Transverse colon (tissue), 4 donors: Measurements from ENCODE around the gene ZNF740. TPM values are rescaled to one million over a fixed set of nuclear protein-coding genes. Genes with fewer than 3 reads are reported as not detected.
A peak's percentile ranks its signal among the peaks of the same experiment; 100 is the strongest.

Experiments
- DNase-seq: peaks from one replicate; pipeline ENCODE4 v3.0.0-alpha.2; 2019
- H3K27ac ChIP-seq, 4 donors: fragments of 200-600 bp; sonication (generic); 2 replicates each; pipeline ENCODE4 v1.5.1; 2016 to 2018; ENCODE audit warnings: inconsistent platforms in 4 of 4
- H3K27me3 ChIP-seq: fragments of 200-600 bp; sonication (generic); 2 replicates; pipeline ENCODE4 v1.5.1; 2017; ENCODE audit warnings: inconsistent platforms
- H3K36me3 ChIP-seq, 4 donors: fragments of 200-600 bp; sonication (generic); 2 replicates each; pipeline ENCODE4 v1.5.1; 2017 to 2019; ENCODE audit warnings: inconsistent platforms in 4 of 4
- H3K4me1 ChIP-seq, 4 donors: fragments of 200-600 bp; sonication (generic); 2 replicates each; pipeline ENCODE4 v1.5.1; 2017 to 2020; ENCODE audit warnings: inconsistent platforms in 4 of 4
- H3K4me3 ChIP-seq, 4 donors: fragments of 200-600 bp; sonication (generic); 1 replicate in 1 of 4; 2 replicates in 3 of 4; pipeline versions ENCODE4 v1.5.1 to v1.6.1; 2017 to 2019; ENCODE audit warnings: inconsistent platforms in 4 of 4
- H3K9me3 ChIP-seq, 2 donors: fragments of 200-600 bp; sonication (generic); 2 replicates each; pipeline ENCODE4 v1.5.1; 2017 to 2019; ENCODE audit warnings: inconsistent platforms in 2 of 2
- EP300 ChIP-seq: sonication (generic); formaldehyde crosslinking; IDR thresholded peaks from one replicate; pipeline ENCODE4 v1.6.1; 2017; ENCODE audit warnings: antibody characterized with exemption, low read depth
- POLR2A ChIP-seq: fragments of 450-650 bp; IDR thresholded peaks from one replicate; pipeline ENCODE4 v1.6.1; 2016; ENCODE audit warnings: antibody characterized with exemption, mild to moderate bottlenecking, moderate library complexity
- POLR2AphosphoS5 ChIP-seq, 3 donors: sonication (generic); formaldehyde crosslinking; IDR thresholded peaks; one replicate each; pipeline ENCODE4 v1.6.1; 2016; ENCODE audit warnings: antibody characterized with exemption in 3 of 3
- WGBS, 2 donors: methylation state at CpG; one replicate each; pipeline ENCODE4 v1.1.5; 2018; ENCODE audit warnings: low coverage in 1 of 2; 5-methylcytosine and 5-hydroxymethylcytosine counted together
- in situ Hi-C, 4 donors: fragments of 200-750 bp; cut with MboI; loops; one replicate each; pipeline versions ENCODE4 v1.15.0 to v1.15.1; 2017; ENCODE audit warnings: low sequenced_read_pairs in 3 of 4, low pct_ligation_motif_present in 1 of 4, low pct_unique_long_range_greater_than_20kb in 1 of 4
- intact Hi-C: fragments of 100-400 bp; cut with DNase I; formaldehyde crosslinking; loops from one replicate; pipeline ENCODE4 v1.15.1; 2023; ENCODE audit warnings: low total_unique reads
- total RNA-seq, 4 donors: library from RNA; depleted of rRNA; stranded (reverse); fragments of >200 nt; gene quantifications; one replicate each; pipeline ENCODE4 v1.1.0, GENCODE V29; 2016
- TF ChIP-seq, protein P1 (sequence below), 5 experiments: fragments of 200-600 bp in 3 of 5; fragments of 450-650 bp in 2 of 5; sonication (generic) in 3 of 5; IDR thresholded peaks; 1 replicate in 2 of 5; 2 replicates in 3 of 5; pipeline ENCODE4 v1.5.1; 2016 to 2017; ENCODE audit warnings: antibody characterized with exemption in 5 of 5, inconsistent platforms in 3 of 5, mild to moderate bottlenecking in 2 of 5, moderate library complexity in 1 of 5

The ZNF740 gene
- total RNA-seq, 4 donors from 2014 or later, result 9.7 to 21.9 (median 16.3) TPM

DNA sequence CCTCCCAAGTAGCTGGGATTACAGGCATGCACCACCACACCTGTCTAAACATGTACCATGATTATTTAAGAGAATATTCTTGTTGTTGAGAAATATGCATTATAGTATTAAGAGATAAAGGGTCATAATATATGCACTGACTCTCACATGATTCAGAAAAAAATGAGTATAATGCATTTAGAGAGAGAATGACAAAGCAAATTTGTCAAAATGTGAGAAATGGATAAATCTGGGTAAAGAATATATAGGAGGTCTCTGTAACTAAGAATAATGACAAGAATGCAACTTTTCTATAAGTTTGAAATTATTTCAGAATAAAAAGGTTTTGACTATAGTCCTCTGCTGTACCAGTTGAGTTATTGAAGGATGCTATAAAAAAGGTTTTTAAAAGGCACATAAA lies 28.1 kb upstream of the ZNF740 start:
- no peaks in the 10 kb centered on the region for H3K4me1 ChIP-seq
- TF ChIP-seq, protein P1, sequence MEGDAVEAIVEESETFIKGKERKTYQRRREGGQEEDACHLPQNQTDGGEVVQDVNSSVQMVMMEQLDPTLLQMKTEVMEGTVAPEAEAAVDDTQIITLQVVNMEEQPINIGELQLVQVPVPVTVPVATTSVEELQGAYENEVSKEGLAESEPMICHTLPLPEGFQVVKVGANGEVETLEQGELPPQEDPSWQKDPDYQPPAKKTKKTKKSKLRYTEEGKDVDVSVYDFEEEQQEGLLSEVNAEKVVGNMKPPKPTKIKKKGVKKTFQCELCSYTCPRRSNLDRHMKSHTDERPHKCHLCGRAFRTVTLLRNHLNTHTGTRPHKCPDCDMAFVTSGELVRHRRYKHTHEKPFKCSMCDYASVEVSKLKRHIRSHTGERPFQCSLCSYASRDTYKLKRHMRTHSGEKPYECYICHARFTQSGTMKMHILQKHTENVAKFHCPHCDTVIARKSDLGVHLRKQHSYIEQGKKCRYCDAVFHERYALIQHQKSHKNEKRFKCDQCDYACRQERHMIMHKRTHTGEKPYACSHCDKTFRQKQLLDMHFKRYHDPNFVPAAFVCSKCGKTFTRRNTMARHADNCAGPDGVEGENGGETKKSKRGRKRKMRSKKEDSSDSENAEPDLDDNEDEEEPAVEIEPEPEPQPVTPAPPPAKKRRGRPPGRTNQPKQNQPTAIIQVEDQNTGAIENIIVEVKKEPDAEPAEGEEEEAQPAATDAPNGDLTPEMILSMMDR (IDR thresholded peaks at IDR 0.05), result no peak
- no peak for TF ChIP-seq POLR2A
- TF ChIP-seq POLR2AphosphoS5 (IDR thresholded peaks at IDR 0.05), result no peak
- TF ChIP-seq EP300, result no peak
- H3K9me3 ChIP-seq, result no peaks in the 10 kb centered on the region
- H3K27me3 ChIP-seq, result no peaks in the 10 kb centered on the region
- in situ Hi-C loops, result no loop called here
- no peaks in the 10 kb centered on the region for H3K36me3 ChIP-seq
- DNase-seq, result no peak
- H3K4me3 ChIP-seq, result no peak overlapping the region
- intact Hi-C loops, result no loop called here
- no peak overlapping the region for H3K27ac ChIP-seq

DNA sequence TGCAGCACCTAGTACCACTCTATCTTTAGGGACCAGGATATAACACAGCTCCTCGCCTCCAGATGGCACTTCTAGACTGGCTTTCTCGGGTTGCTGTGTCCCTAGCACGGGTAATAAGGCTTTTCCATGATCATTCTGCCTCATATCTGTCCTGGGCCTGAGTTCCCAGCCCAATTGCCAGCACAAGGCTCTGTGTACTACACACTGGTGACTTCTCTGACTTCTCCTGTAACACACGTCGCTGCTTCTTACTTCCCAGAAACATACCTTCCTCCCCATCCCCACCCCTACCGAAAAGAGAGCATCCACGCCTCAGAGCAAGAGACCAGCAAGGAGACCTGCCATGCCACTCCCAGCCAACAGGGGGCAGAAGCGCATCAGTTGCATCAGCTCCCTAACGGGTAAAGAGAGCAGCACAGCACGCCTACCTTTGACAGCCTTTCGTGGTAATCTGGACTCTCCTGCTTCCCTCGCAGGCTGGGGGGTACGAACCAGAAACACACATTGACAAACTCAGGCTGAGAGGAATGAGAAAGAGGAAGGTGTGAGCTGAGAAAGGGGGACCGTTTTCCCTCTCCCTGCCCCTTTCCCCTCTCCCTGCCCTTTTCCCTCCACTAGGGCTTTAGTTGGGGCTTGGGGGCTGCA lies 21.2 kb upstream of the ZNF740 start:
- H3K36me3 ChIP-seq, result no peaks in the 10 kb centered on the region
- intact Hi-C loops (loop anchor here (1.0 kb wide), 1 partner anchor 38 kb away; no protein-coding TSS in a partner anchor), in situ Hi-C loops (no loop called here)
- no peaks in the 10 kb centered on the region for H3K9me3 ChIP-seq
- no peak for TF ChIP-seq POLR2A
- TF ChIP-seq, protein P1 (IDR thresholded peaks at IDR 0.05), result peak; percentile 95 to 99 (median 98)
- no peak for TF ChIP-seq EP300
- H3K27ac ChIP-seq, result no peak overlapping the region
- H3K27me3 ChIP-seq, result no peaks in the 10 kb centered on the region
- peaks cover 0 to 3% (median 0%) of the 10 kb centered on the region in 4 donors for H3K4me1 ChIP-seq
- peak; percentile 90 for DNase-seq
- no peak overlapping the region for H3K4me3 ChIP-seq
- WGBS, 2 donors, result 4 to 9% methylated on average over 5 to 14 of the region's 14 CpGs

DNA sequence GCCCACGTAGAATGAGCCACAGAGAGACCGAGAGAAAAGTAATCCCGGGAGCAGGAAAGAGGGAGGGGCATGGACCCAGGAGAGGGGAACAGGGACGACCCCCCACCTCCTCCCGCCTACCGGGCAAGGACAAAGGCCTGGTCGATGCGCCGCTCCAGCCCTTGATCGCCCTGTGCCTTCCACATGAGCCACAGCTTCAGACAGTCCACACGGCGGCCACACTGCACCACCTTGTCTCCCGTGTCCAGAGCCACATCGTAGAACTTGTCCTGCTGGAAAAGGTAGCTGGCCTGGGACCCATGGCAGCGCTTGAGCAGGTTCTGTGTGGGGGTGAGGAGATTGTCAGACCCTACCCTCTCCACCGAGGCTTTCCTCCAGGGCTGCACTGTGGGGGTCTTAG lies 20.5 kb upstream of the ZNF740 start:
- in situ Hi-C loops, result no loop called here
- no peak for DNase-seq
- no peak for TF ChIP-seq EP300
- 42 to 86% methylated on average over 3 to 16 of the region's 16 CpGs for WGBS, 2 donors
- intact Hi-C loops, result loop anchor here (1.0 kb wide), 1 partner anchor 37 kb away; no protein-coding TSS in a partner anchor
- Histone ChIP-seq H3K27ac (no peak overlapping the region), H3K27me3 (no peaks in the 10 kb centered on the region), H3K4me3 (no peak overlapping the region), H3K4me1 (peaks cover 0 to 3% (median 0%) of the 10 kb centered on the region in 4 donors), H3K9me3 (no peaks in the 10 kb centered on the region), H3K36me3 (no peaks in the 10 kb centered on the region)

DNA sequence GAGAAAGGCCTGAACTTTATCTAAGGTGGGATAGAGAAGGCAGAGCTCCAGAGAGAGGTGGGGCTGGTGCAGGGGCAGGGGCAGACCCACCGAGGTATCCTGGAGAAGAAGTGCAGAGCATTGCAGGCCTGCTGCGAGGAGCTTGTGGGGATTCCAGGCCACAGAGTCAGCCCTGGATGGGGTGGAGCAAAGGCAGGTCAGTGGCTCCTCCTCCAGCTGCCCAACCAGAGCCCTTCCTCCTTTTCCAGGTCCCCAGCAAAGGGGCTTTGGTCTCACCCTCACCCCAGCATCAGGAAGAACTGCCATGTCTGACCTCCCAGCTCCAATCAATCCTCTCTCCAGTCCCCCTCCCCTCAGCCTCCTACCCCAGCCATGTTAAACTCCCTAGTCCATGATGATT lies 19.8 kb upstream of the ZNF740 start:
- intact Hi-C loops, result no loop called here
- H3K9me3 ChIP-seq, result no peaks in the 10 kb centered on the region
- in situ Hi-C loops, result no loop called here

More for the DNA sequence above, 19.8 kb upstream of the ZNF740 start:
- Histone ChIP-seq H3K4me3 (no peak overlapping the region), H3K27ac (no peak overlapping the region), H3K4me1 (peaks cover 0 to 3% (median 0%) of the 10 kb centered on the region in 4 donors), H3K27me3 (no peaks in the 10 kb centered on the region), H3K36me3 (no peaks in the 10 kb centered on the region)
- WGBS, 2 donors, result 85% methylated on average over 2 of the region's 2 CpGs; no CpG with 5 or more reads in 1 of the 2 donors
- DNase-seq, result no peak
- TF ChIP-seq EP300, result no peak
- TF ChIP-seq POLR2AphosphoS5 (IDR thresholded peaks at IDR 0.05), result no peak
- TF ChIP-seq, protein P1 (IDR thresholded peaks at IDR 0.05), result no peak
- TF ChIP-seq POLR2A, result no peak
